Gastroesophageal sphincter (tissue), 4 donors: ENCODE measurements around the gene USP15. TPM values are rescaled to one million over a fixed set of nuclear protein-coding genes. Genes with fewer than 3 reads are reported as not detected.
A peak's percentile ranks its signal among the peaks of the same experiment; 100 is the strongest.

Experiments
- ATAC-seq: fragments of 150-250 bp; one replicate; pipeline ENCODE4 v1.9.1; 2016; ENCODE audit warnings: mild to moderate bottlenecking, moderate library complexity
- H3K27ac ChIP-seq, 4 donors: fragments of 200-600 bp; sonication (generic) in 3 of 4; 1 replicate in 3 of 4; 2 replicates in 1 of 4; pipeline ENCODE4 v1.5.1; 2016 to 2019
- H3K27me3 ChIP-seq: fragments of 200-600 bp; sonication (generic); one replicate; pipeline ENCODE4 v1.5.1; 2019
- H3K36me3 ChIP-seq, 2 donors: fragments of 200-600 bp; sonication (generic); one replicate each; pipeline ENCODE4 v1.5.1; 2019; ENCODE audit warnings: control low read depth in 1 of 2
- H3K4me1 ChIP-seq, 3 donors: fragments of 200-600 bp; sonication (generic); 1 replicate in 2 of 3; 2 replicates in 1 of 3; pipeline ENCODE4 v1.5.1; 2016 to 2019; ENCODE audit warnings: control low read depth in 2 of 3
- H3K4me3 ChIP-seq, 2 donors: fragments of 200-600 bp; sonication (generic); one replicate each; pipeline ENCODE4 v1.5.1; 2019; ENCODE audit warnings: mild to moderate bottlenecking in 1 of 2, moderate library complexity in 1 of 2
- H3K9me3 ChIP-seq, 3 donors: fragments of 200-600 bp; sonication (generic); one replicate each; pipeline ENCODE4 v1.5.1; 2017 to 2019; ENCODE audit warnings: control low read depth in 2 of 3
- CTCF ChIP-seq, 4 experiments: fragments of 200-600 bp in 2 of 4; fragments of 450-650 bp in 2 of 4; sonication (generic) in 1 of 4; IDR thresholded peaks; one replicate each; pipeline ENCODE4 v1.5.1; 2017 to 2019; ENCODE audit warnings: antibody characterized with exemption in 4 of 4, mild to moderate bottlenecking in 2 of 4, moderate library complexity in 2 of 4
- EP300 ChIP-seq: sonication (generic); formaldehyde crosslinking; IDR thresholded peaks from one replicate; pipeline ENCODE4 v1.6.1; 2017; ENCODE audit warnings: antibody characterized with exemption, mild to moderate bottlenecking
- POLR2A ChIP-seq, 2 donors: fragments of 450-650 bp; IDR thresholded peaks; one replicate each; pipeline ENCODE4 v1.6.1; 2017; ENCODE audit warnings: antibody characterized with exemption in 2 of 2, mild to moderate bottlenecking in 2 of 2, moderate library complexity in 1 of 2
- POLR2AphosphoS5 ChIP-seq: sonication (generic); formaldehyde crosslinking; IDR thresholded peaks from one replicate; pipeline ENCODE4 v1.6.1; 2017; ENCODE audit warnings: antibody characterized with exemption
- WGBS, 2 donors: methylation state at CpG; one replicate each; pipeline ENCODE4 v1.1.5; 2018; ENCODE audit warnings: low coverage in 1 of 2; 5-methylcytosine and 5-hydroxymethylcytosine counted together
- total RNA-seq, 4 donors: library from RNA; depleted of rRNA; stranded (reverse); fragments of >200 nt; gene quantifications; one replicate each; pipeline ENCODE4 v1.1.0, GENCODE V29; 2016

USP15 gene
- total RNA-seq, 4 donors from 2014 or later = 33.6 to 84.8 (median 70.0) TPM

GRCh38 chr12:62256408-62257096, 3.7 kb upstream of the USP15 start:
- TF ChIP-seq EP300 (no peak), CTCF (IDR thresholded peaks at IDR 0.05) (no peak), POLR2AphosphoS5 (no peak), POLR2A (IDR thresholded peaks at IDR 0.05) (no peak)
- Histone ChIP-seq H3K4me1 (peaks cover 3 to 41% (median 5%) of the 10 kb centered on the region in 3 donors), H3K36me3 (no peaks in the 10 kb centered on the region), H3K4me3 (no peak overlapping the region), H3K27me3 (no peaks in the 10 kb centered on the region), H3K27ac (peak overlapping the region in 1 of 4 donors; percentile 28), H3K9me3 (no peaks in the 10 kb centered on the region)
- ATAC-seq = no peak
- WGBS, 2 donors = 36 to 38% methylated on average over 5 to 8 of the region's 8 CpGs

- no peak overlapping the region for H3K4me3 ChIP-seq
- no peak for ATAC-seq
- peak overlapping the region in 2 of 4 donors; percentile 88 to 96 for H3K27ac ChIP-seq
- 81 to 88% methylated on average over 3 of the region's 3 CpGs for WGBS, 2 donors
- H3K4me1 ChIP-seq = peaks cover 15 to 57% (median 15%) of the 10 kb centered on the region in 3 donors
- no peaks in the 10 kb centered on the region for H3K27me3 ChIP-seq
- H3K9me3 ChIP-seq = no peaks in the 10 kb centered on the region
- H3K36me3 ChIP-seq = no peaks in the 10 kb centered on the region
- TF ChIP-seq POLR2A (IDR thresholded peaks at IDR 0.05) = no peak
- TF ChIP-seq CTCF (IDR thresholded peaks at IDR 0.05) = no peak
- TF ChIP-seq EP300 = no peak
- no peak for TF ChIP-seq POLR2AphosphoS5
Measured at GRCh38 chr12:62258231-62258630, 2.0 kb upstream of the USP15 start.

GRCh38 chr12:62258941-62259630, 1.1 kb upstream of the USP15 start:
- Histone ChIP-seq H3K4me1 (peaks cover 15 to 64% (median 15%) of the 10 kb centered on the region in 3 donors), H3K36me3 (no peaks in the 10 kb centered on the region), H3K4me3 (peak overlapping the region; percentile 83 to 95), H3K27ac (peak overlapping the region; percentile 87 to 96 (median 90)), H3K27me3 (no peaks in the 10 kb centered on the region), H3K9me3 (no peaks in the 10 kb centered on the region)
- WGBS, 2 donors = 31 to 32% methylated on average over 10 of the region's 10 CpGs
- no peak for ATAC-seq
- TF ChIP-seq EP300 (no peak), POLR2AphosphoS5 (no peak), POLR2A (IDR thresholded peaks at IDR 0.05) (no peak), CTCF (IDR thresholded peaks at IDR 0.05) (no peak)

- peak; percentile 40 for ATAC-seq
- Histone ChIP-seq H3K4me1 (peaks cover 15 to 70% (median 15%) of the 10 kb centered on the region in 3 donors), H3K27me3 (no peaks in the 10 kb centered on the region), H3K36me3 (no peaks in the 10 kb centered on the region), H3K4me3 (peak overlapping the region; percentile 83 to 95), H3K27ac (peak overlapping the region; percentile 87 to 96 (median 90)), H3K9me3 (no peaks in the 10 kb centered on the region)
- WGBS, 2 donors = 0% methylated on average over 3 of the region's 15 CpGs; no CpG with 5 or more reads in 1 of the 2 donors
- TF ChIP-seq POLR2AphosphoS5 (no peak), EP300 (no peak), POLR2A (IDR thresholded peaks at IDR 0.05) (no peak), CTCF (IDR thresholded peaks at IDR 0.05) (no peak)
Measured at GRCh38 chr12:62259631-62259992, 592 bp upstream of the USP15 start.
